Gastrocnemius medialis (tissue), 4 donors: ENCODE measurements around the gene LTK.

Source experiments
- CTCF ChIP-seq, 5 experiments: fragments of 450-650 bp in 3 of 5; fragments of 200-600 bp in 2 of 5; sonication (generic) in 2 of 5; IDR thresholded peaks in 4 of 5; conservative IDR thresholded peaks in 1 of 5; 1 replicate in 4 of 5; 2 replicates in 1 of 5; pipeline ENCODE4 v1.5.1; 2016 to 2019; ENCODE audit warnings: antibody characterized with exemption in 5 of 5, mild to moderate bottlenecking in 3 of 5, moderate library complexity in 3 of 5
- POLR2A ChIP-seq, 2 donors: fragments of 450-650 bp; IDR thresholded peaks; one replicate each; pipeline ENCODE4 v1.6.1; 2017; ENCODE audit warnings: antibody characterized with exemption in 2 of 2, mild to moderate bottlenecking in 2 of 2, moderate library complexity in 2 of 2

DNA sequence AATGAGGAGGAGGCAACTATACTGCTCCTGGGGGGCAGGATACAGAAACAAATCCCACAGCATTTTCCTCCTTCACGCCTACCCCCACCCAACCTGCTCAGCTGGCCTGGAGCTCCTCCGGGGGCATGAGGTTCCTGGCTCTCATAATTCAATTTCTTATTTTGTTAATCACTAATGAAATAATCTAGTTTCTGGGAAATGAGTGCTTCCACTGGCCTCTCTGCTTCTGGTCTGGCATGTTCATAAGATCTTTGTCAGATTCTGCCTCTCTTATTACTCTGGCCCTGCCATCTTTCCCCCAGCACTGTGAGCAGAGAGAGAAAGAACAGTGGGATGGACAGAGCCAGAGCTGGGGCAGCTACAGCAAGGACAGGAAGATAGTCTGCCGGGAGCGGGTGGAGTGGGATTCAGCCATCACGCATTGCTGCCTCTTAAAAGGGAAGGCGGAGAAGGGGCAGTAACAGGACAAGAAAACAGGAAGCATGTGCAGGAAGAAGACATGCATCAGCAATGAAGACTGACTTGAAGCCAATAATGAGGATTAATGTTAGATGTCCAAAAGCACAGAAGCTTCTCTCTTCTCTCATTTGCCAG, 16.8 kb upstream of the LTK start:
- no peak for TF ChIP-seq CTCF (IDR thresholded peaks at IDR 0.05 in 4 of 5, conservative IDR thresholded peaks at IDR 0.05 in 1 of 5)
- no peak for TF ChIP-seq POLR2A (IDR thresholded peaks at IDR 0.05)
